GM18526 (cell line): Measurements from ENCODE around the gene TBC1D2.

Source experiments
- POLR2A ChIP-seq: IDR thresholded peaks from 3 replicates; pipeline ENCODE4 v1.6.1; 2011; ENCODE audit not compliant: insufficient read length; ENCODE audit errors: extremely low read depth

The TBC1D2 gene

GRCh38 chr9:98214811-98215210, 40.6 kb downstream of the TBC1D2 start:
- TF ChIP-seq POLR2A, result no peak

GRCh38 chr9:98211260-98211659, 44.2 kb downstream of the TBC1D2 start:
- no peak for TF ChIP-seq POLR2A

- TF ChIP-seq POLR2A, result no peak
Measured at GRCh38 chr9:98210435-98210834, 45.0 kb downstream of the TBC1D2 start.

- TF ChIP-seq POLR2A, result no peak
Measured at GRCh38 chr9:98209530-98209929, 45.9 kb downstream of the TBC1D2 start.

- no peak for TF ChIP-seq POLR2A
Measured at GRCh38 chr9:98208635-98209034, 46.8 kb downstream of the TBC1D2 start.

- no peak for TF ChIP-seq POLR2A
Measured at GRCh38 chr9:98207606-98208005, 47.8 kb downstream of the TBC1D2 start.

- no peak for TF ChIP-seq POLR2A
Measured at GRCh38 chr9:98206754-98207153, 48.7 kb downstream of the TBC1D2 start.

GRCh38 chr9:98204692-98205091, 50.8 kb downstream of the TBC1D2 start:
- no peak for TF ChIP-seq POLR2A

- no peak for TF ChIP-seq POLR2A
Measured at GRCh38 chr9:98203153-98203552, 52.3 kb downstream of the TBC1D2 start.

GRCh38 chr9:98202252-98202651, 53.2 kb downstream of the TBC1D2 start:
- no peak for TF ChIP-seq POLR2A

- no peak for TF ChIP-seq POLR2A
Measured at GRCh38 chr9:98201749-98202148, 53.7 kb downstream of the TBC1D2 start.

GRCh38 chr9:98201102-98201501, 54.3 kb downstream of the TBC1D2 start:
- TF ChIP-seq POLR2A, result no peak

GRCh38 chr9:98199388-98200033, 55.9 kb downstream of the TBC1D2 start:
- no peak for TF ChIP-seq POLR2A

GRCh38 chr9:98195671-98196070, 59.8 kb downstream of the TBC1D2 start:
- TF ChIP-seq POLR2A, result no peak

GRCh38 chr9:98193336-98193944, 62.0 kb downstream of the TBC1D2 start:
- no peak for TF ChIP-seq POLR2A

- no peak for TF ChIP-seq POLR2A
Measured at GRCh38 chr9:98192503-98193335, 62.7 kb downstream of the TBC1D2 start, which contains the start of gene CORO2A. TSS of gene CORO2A (minus strand) at chr9:98192637. CDS start at chr9:98157660, 34,977 bp downstream.
